Superior temporal gyrus (tissue), 1 donor: ENCODE results near the gene KNDC1.
"Not testable (repeated sequence)": the region's sequence is repeated elsewhere in the genome, so short reads cannot be mapped to it uniquely, and the experiment has no call there.

Experiments
- DNase-seq: peaks from one replicate; pipeline ENCODE4 v3.0.0-alpha.2; 2016; ENCODE audit errors: extremely low spot score

Gene KNDC1

GRCh38 chr10:133259602-133259989 lies 99.6 kb downstream of the KNDC1 start:
- DNase-seq: no peak

- DNase-seq: peak; percentile 15
Observed at GRCh38 chr10:133260895-133261725, 101.1 kb downstream of the KNDC1 start.

GRCh38 chr10:133261726-133262325 lies 101.8 kb downstream of the KNDC1 start:
- DNase-seq: peak; percentile 63

- DNase-seq: no peak
Observed at GRCh38 chr10:133262696-133263095, 102.7 kb downstream of the KNDC1 start.

- no peak for DNase-seq
Observed at GRCh38 chr10:133263674-133264073, 103.7 kb downstream of the KNDC1 start.

- DNase-seq: no peak
Observed at GRCh38 chr10:133264461-133264860, 104.4 kb downstream of the KNDC1 start.

- DNase-seq: not testable (repeated sequence)
Observed at GRCh38 chr10:133265052-133265451, 105.0 kb downstream of the KNDC1 start.

GRCh38 chr10:133266056-133266795 lies 106.2 kb downstream of the KNDC1 start:
- no peak for DNase-seq

- DNase-seq: no peak
Observed at GRCh38 chr10:133267293-133267692, 107.3 kb downstream of the KNDC1 start.

GRCh38 chr10:133267829-133268228 lies 107.8 kb downstream of the KNDC1 start:
- no peak for DNase-seq

- no peak for DNase-seq
Observed at GRCh38 chr10:133268532-133268931, 108.5 kb downstream of the KNDC1 start.

- DNase-seq: no peak
Observed at GRCh38 chr10:133269367-133269766, 109.3 kb downstream of the KNDC1 start.

- no peak for DNase-seq
Observed at GRCh38 chr10:133270204-133270603, 110.2 kb downstream of the KNDC1 start.

- no peak for DNase-seq
Observed at GRCh38 chr10:133270773-133271297, 110.8 kb downstream of the KNDC1 start.

- no peak for DNase-seq
Observed at GRCh38 chr10:133271521-133272300, 111.7 kb downstream of the KNDC1 start.

- DNase-seq: no peak
Observed at GRCh38 chr10:133272301-133272963, 112.4 kb downstream of the KNDC1 start.

- DNase-seq: no peak
Observed at GRCh38 chr10:133272964-133273420, 113.0 kb downstream of the KNDC1 start.

- DNase-seq: no peak
Observed at GRCh38 chr10:133273534-133274143, 113.6 kb downstream of the KNDC1 start.

GRCh38 chr10:133274751-133275683 lies 115.0 kb downstream of the KNDC1 start:
- no peak for DNase-seq
